Measurements from ENCODE around the gene MPND.

DNA sequence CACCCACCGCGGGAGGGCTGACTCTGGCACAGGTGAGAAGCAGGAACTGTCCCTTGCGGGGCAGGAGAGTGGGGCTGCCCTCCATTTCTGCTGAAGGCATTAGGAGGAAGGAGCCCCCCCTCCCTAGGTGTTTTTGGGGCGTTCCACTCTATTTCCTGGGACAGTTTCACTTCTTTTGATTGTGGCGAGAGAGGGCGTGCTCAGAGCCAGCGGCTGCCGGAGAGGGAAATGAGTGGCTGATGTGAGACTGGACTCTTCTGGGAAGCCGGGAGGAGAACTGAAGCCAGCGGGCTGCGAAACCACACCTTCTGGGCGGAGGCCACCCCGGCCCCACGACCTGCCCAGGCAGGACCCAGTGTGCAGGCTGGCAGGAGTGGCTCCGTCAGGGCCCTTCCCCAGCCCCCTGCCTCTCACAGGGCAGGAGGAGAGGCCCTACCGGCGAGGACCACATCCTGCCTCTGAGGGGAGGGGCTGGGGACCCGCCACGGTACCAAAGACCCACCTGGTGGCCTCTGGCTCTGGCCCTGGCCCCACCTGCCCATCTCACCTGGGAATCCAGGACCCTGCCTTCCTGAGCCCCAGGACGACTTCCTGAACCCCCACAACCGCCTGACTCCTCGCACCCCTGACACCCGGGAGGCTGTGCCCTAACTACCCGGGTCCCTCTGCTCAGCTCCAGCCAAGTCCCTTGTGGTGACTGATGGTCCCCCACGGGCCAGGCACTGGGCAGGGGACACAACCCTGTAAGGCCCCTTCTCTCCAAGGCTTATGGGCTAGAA is 25.9 kb downstream of the MPND start:
- TF ChIP-seq, protein P1, sequence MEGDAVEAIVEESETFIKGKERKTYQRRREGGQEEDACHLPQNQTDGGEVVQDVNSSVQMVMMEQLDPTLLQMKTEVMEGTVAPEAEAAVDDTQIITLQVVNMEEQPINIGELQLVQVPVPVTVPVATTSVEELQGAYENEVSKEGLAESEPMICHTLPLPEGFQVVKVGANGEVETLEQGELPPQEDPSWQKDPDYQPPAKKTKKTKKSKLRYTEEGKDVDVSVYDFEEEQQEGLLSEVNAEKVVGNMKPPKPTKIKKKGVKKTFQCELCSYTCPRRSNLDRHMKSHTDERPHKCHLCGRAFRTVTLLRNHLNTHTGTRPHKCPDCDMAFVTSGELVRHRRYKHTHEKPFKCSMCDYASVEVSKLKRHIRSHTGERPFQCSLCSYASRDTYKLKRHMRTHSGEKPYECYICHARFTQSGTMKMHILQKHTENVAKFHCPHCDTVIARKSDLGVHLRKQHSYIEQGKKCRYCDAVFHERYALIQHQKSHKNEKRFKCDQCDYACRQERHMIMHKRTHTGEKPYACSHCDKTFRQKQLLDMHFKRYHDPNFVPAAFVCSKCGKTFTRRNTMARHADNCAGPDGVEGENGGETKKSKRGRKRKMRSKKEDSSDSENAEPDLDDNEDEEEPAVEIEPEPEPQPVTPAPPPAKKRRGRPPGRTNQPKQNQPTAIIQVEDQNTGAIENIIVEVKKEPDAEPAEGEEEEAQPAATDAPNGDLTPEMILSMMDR (IDR thresholded peaks at IDR 0.05 in 2 of 3, conservative IDR thresholded peaks at IDR 0.05 in 1 of 3; ENCODE audit: borderline replicate concordance in 1 of 3, insufficient read depth in 1 of 3, low read depth in 2 of 3, low read length in 2 of 3), result no peak
- TF ChIP-seq SP1 (IDR thresholded peaks at IDR 0.05; ENCODE audit: low read depth), result no peak
- TF ChIP-seq, protein P2, sequence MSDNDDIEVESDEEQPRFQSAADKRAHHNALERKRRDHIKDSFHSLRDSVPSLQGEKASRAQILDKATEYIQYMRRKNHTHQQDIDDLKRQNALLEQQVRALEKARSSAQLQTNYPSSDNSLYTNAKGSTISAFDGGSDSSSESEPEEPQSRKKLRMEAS (IDR thresholded peaks at IDR 0.05), result no peak
- no peak for TF ChIP-seq ELF1 (IDR thresholded peaks at IDR 0.05; ENCODE audit: borderline replicate concordance, low read depth)
- no peak for TF ChIP-seq EZH2 (IDR thresholded peaks at IDR 0.05)
- no peak for TF ChIP-seq EZH2phosphoT487 (IDR thresholded peaks at IDR 0.05; ENCODE audit: borderline replicate concordance)
- no peak for TF ChIP-seq POLR2AphosphoS5 (IDR thresholded peaks at IDR 0.05; ENCODE audit: low read depth, low read length)
